GM04503 (cell line): ENCODE measurements around the gene PITRM1.
"Not testable (repeated sequence)": the region's sequence is repeated elsewhere in the genome, so short reads cannot be mapped to it uniquely, and the experiment has no call there.

Experiments
- DNase-seq: peaks from one replicate; pipeline ENCODE4 v3.0.0-alpha.2; 2012; ENCODE audit warnings: low read depth

The PITRM1 gene

GRCh38 chr10:3172446-3173170 is at the start of gene PITRM1:
Gene PITRM1 (minus strand): TSS chr10:3172782. CDS start chr10:3172772, 10 bp downstream.
- peak; percentile 89 for DNase-seq

GRCh38 chr10:3222068-3222467 is 49.5 kb upstream of the PITRM1 start:
- DNase-seq = no peak

- not testable (repeated sequence) for DNase-seq
These were observed 49.0 kb upstream of the PITRM1 start for GRCh38 chr10:3221601-3222000.

GRCh38 chr10:3220853-3221252 is 48.3 kb upstream of the PITRM1 start:
- DNase-seq = no peak

- not testable (repeated sequence) for DNase-seq
These were observed 46.5 kb upstream of the PITRM1 start for GRCh38 chr10:3219021-3219628.

- no peak for DNase-seq
These were observed 45.3 kb upstream of the PITRM1 start for GRCh38 chr10:3217853-3218252.

- peak; percentile 69 for DNase-seq
These were observed 44.7 kb upstream of the PITRM1 start for GRCh38 chr10:3217301-3217700.

GRCh38 chr10:3215153-3215775 is 42.7 kb upstream of the PITRM1 start:
- DNase-seq = no peak

GRCh38 chr10:3213758-3214515 is 41.4 kb upstream of the PITRM1 start:
- no peak for DNase-seq

- DNase-seq = no peak
These were observed 40.6 kb upstream of the PITRM1 start for GRCh38 chr10:3213208-3213607.

GRCh38 chr10:3210251-3210877 is 37.8 kb upstream of the PITRM1 start:
- DNase-seq = no peak

- no peak for DNase-seq
These were observed 36.2 kb upstream of the PITRM1 start for GRCh38 chr10:3208481-3209406.

GRCh38 chr10:3207351-3207750 is 34.8 kb upstream of the PITRM1 start:
- no peak for DNase-seq

- no peak for DNase-seq
These were observed 34.1 kb upstream of the PITRM1 start for GRCh38 chr10:3206511-3207157.

- DNase-seq = no peak
These were observed 31.4 kb upstream of the PITRM1 start for GRCh38 chr10:3203972-3204371.

GRCh38 chr10:3203016-3203811 is 30.6 kb upstream of the PITRM1 start:
- no peak for DNase-seq

GRCh38 chr10:3201796-3202195 is 29.2 kb upstream of the PITRM1 start:
- no peak for DNase-seq

- no peak for DNase-seq
These were observed 26.9 kb upstream of the PITRM1 start for GRCh38 chr10:3199488-3199887.

- no peak for DNase-seq
These were observed 26.3 kb upstream of the PITRM1 start for GRCh38 chr10:3198900-3199299.
